B cell (primary cell): ENCODE data around the gene BEST2. TPM values are rescaled to one million over a fixed set of nuclear protein-coding genes. Genes with fewer than 3 reads are reported as not detected.

Source experiments
- ATAC-seq: fragments of 200-7000 bp; cut with Tn5 transposase; one replicate; pipeline ENCODE4 v1.10.0; 2021; ENCODE audit warnings: low read depth, mild to moderate bottlenecking, moderate number of reproducible peaks, moderate library complexity
- CTCF ChIA-PET: fragments of 350-600 bp; sonication (Branson Sonifier 250); formaldehyde crosslinking; loops from one replicate; lab custom pipeline; 2021; ENCODE audit warnings: antibody characterized with exemption, inconsistent platforms; lab: Charles Lee
- POLR2A ChIA-PET: fragments of 350-600 bp; sonication (Branson Sonifier 250); formaldehyde crosslinking; loops from one replicate; lab custom pipeline; 2021; ENCODE audit warnings: antibody characterized with exemption; lab: Charles Lee
- DNase-seq: peaks from one replicate; pipeline ENCODE4 v3.0.0; 2013
- H2AFZ ChIP-seq: 2 replicates; pipeline ENCODE4 v1.6.1; 2012; ENCODE audit warnings: mild to moderate bottlenecking, low read depth, low read length; ENCODE audit not compliant: insufficient read depth, poor library complexity, severe bottlenecking
- H3K27ac ChIP-seq, 2 donors: 1 replicate in 1 of 2; 2 replicates in 1 of 2; pipeline ENCODE4 v1.5.1; 2012 to 2013; ENCODE audit warnings: low read length in 2 of 2, mild to moderate bottlenecking in 2 of 2, moderate library complexity in 1 of 2
- H3K27me3 ChIP-seq, 4 experiments: fragments of 200-600 bp in 1 of 4; sonication (generic) in 1 of 4; replicated peaks in 1 of 4; 1 replicate in 2 of 4; 2 replicates in 2 of 4; pipeline versions ENCODE4 v1.6.1 to v1.7.0; 2013 to 2016; ENCODE audit warnings: low read length in 3 of 4, mild to moderate bottlenecking in 2 of 4, mixed read lengths in 1 of 4, moderate library complexity in 1 of 4; ENCODE audit not compliant: insufficient read depth in 4 of 4, control insufficient read depth in 3 of 4; ENCODE audit errors: control extremely low read depth in 1 of 4
- H3K36me3 ChIP-seq, 2 experiments: replicated peaks in 1 of 2; 1 replicate in 1 of 2; 2 replicates in 1 of 2; pipeline versions ENCODE4 v1.6.1 to v1.7.1; 2013; ENCODE audit warnings: low read length in 1 of 2; ENCODE audit not compliant: insufficient read depth in 2 of 2, control insufficient read depth in 1 of 2; ENCODE audit errors: control extremely low read depth in 1 of 2, extremely low read depth in 1 of 2
- H3K4me1 ChIP-seq, 2 donors: fragments of 200-600 bp in 1 of 2; sonication (generic) in 1 of 2; 1 replicate in 1 of 2; 2 replicates in 1 of 2; pipeline versions ENCODE4 v1.5.1 to v1.6.1; 2013 to 2017; ENCODE audit warnings: low read length in 2 of 2; ENCODE audit not compliant: control insufficient read depth in 2 of 2, insufficient read depth in 2 of 2
- H3K4me2 ChIP-seq: replicated peaks from 2 replicates; pipeline ENCODE3; 2012; ENCODE audit warnings: mild to moderate bottlenecking, low read depth, low read length; ENCODE audit not compliant: poor library complexity, severe bottlenecking
- H3K4me3 ChIP-seq, 5 experiments: fragments of 200-600 bp in 1 of 5; sonication (generic) in 1 of 5; 1 replicate in 3 of 5; 2 replicates in 2 of 5; pipeline versions ENCODE4 v1.5.1 to v1.7.0; 2011 to 2016; ENCODE audit warnings: low read length in 4 of 5, mild to moderate bottlenecking in 4 of 5, low read depth in 2 of 5, control low read depth in 1 of 5, moderate library complexity in 1 of 5; ENCODE audit not compliant: insufficient read depth in 1 of 5; ENCODE audit errors: control extremely low read depth in 1 of 5, extremely low read depth in 1 of 5
- H3K79me2 ChIP-seq: fragments of 200-600 bp; sonication (generic); one replicate; pipeline ENCODE4 v1.6.0; 2016; ENCODE audit warnings: low read length; ENCODE audit not compliant: control insufficient read depth, insufficient read depth
- H3K9ac ChIP-seq: fragments of 200-600 bp; sonication (generic); 2 replicates; pipeline ENCODE4 v1.6.1; 2017; ENCODE audit warnings: mild to moderate bottlenecking, low read length, moderate library complexity
- H3K9me3 ChIP-seq, 3 donors: one replicate each; pipeline versions ENCODE4 v1.6.1 to v1.7.1; 2013; ENCODE audit warnings: low read length in 2 of 3; ENCODE audit not compliant: control insufficient read depth in 2 of 3, insufficient read depth in 1 of 3; ENCODE audit errors: control extremely low read depth in 1 of 3
- H4K20me1 ChIP-seq: 2 replicates; pipeline ENCODE4 v1.6.0; 2012; ENCODE audit warnings: mild to moderate bottlenecking, low read length; ENCODE audit not compliant: insufficient read depth, control insufficient read depth, poor library complexity, severe bottlenecking
- H3K27ac Mint-ChIP-seq: one replicate; pipeline ENCODE4 v1.8.0; 2021; ENCODE audit warnings: mixed read lengths
- H3K27me3 Mint-ChIP-seq: one replicate; pipeline ENCODE4 v1.8.0; 2021; ENCODE audit warnings: mixed read lengths
- H3K4me1 Mint-ChIP-seq: one replicate; pipeline ENCODE4 v1.8.0; 2021; ENCODE audit warnings: mixed read lengths
- H3K4me3 Mint-ChIP-seq: one replicate; pipeline ENCODE4 v1.8.0; 2021; ENCODE audit warnings: mixed read lengths
- H3K9me3 Mint-ChIP-seq: one replicate; pipeline ENCODE4 v1.8.0; 2022; ENCODE audit warnings: mixed read lengths; ENCODE audit not compliant: insufficient read depth
- CTCF ChIP-seq: fragments of 200-600 bp; IDR thresholded peaks from one replicate; pipeline ENCODE4 v1.8.0; 2022; ENCODE audit warnings: antibody characterized with exemption, mild to moderate bottlenecking
- EZH2 ChIP-seq: IDR thresholded peaks from 2 replicates; pipeline ENCODE4 v1.6.1; 2012; ENCODE audit warnings: borderline replicate concordance, low read depth, mild to moderate bottlenecking, moderate library complexity, low read length; ENCODE audit not compliant: insufficient read depth, poor library complexity, severe bottlenecking
- WGBS: methylation state at CpG from one replicate; pipeline ENCODE4 v1.1.5; 2013; ENCODE audit warnings: missing lambda C conversion rate; ENCODE audit not compliant: insufficient coverage; 5-methylcytosine and 5-hydroxymethylcytosine counted together
- intact Hi-C: fragments of 100-400 bp; cut with micrococcal nuclease; formaldehyde crosslinking; loops from one replicate; pipeline ENCODE4 v1.10.0; 2022
- polyA plus RNA-seq: library from polyadenylated mRNA; depleted of rRNA; stranded (reverse); fragments of >200 nt; gene quantifications from 2 replicates; pipeline ENCODE4 v1.2.3, GENCODE V29; 2012
- total RNA-seq, 2 donors: library from RNA; stranded (reverse); fragments of 120-200 nt in 1 of 2; gene quantifications; 1 replicate in 1 of 2; 2 replicates in 1 of 2; pipeline versions ENCODE4 v1.2.3 to v1.2.4, GENCODE V29; 2013 to 2022

Gene BEST2
- total and polyA plus RNA-seq, 2 donors (not counting 1 experiment from before 2014, with no cell fraction given) = 0.07 TPM; not detected in 1

- peaks cover 0 to 4% of the 10 kb centered on the region in 2 experiments for H3K36me3 ChIP-seq
- H3K9me3 ChIP-seq = no peaks in the 10 kb centered on the region
- H3K4me2 ChIP-seq = peak within 1 kb of the TSS; percentile 91
- H4K20me1 ChIP-seq = peaks cover 19% of the 10 kb centered on the region
- H3K4me3 ChIP-seq = peak within 1 kb of the TSS; percentile 94 to 99 (median 97)
- Mint-ChIP-seq H3K9me3 (no peaks in the 10 kb centered on the region), H3K27ac (peak within 1 kb of the TSS; percentile 99), H3K4me3 (peak within 1 kb of the TSS; percentile 97), H3K4me1 (peaks cover 51% of the 10 kb centered on the region), H3K27me3 (no peaks in the 10 kb centered on the region)
- peak within 1 kb of the TSS; percentile 95 to 97 for H3K27ac ChIP-seq
- peak; percentile 98 for DNase-seq
- peaks cover 49 to 62% of the 10 kb centered on the region in 2 donors for H3K4me1 ChIP-seq
- under 1% methylated on average over 73 of the region's 73 CpGs for WGBS
- peak within 1 kb of the TSS; percentile 86 for H3K9ac ChIP-seq
- no peak for TF ChIP-seq EZH2
- TF ChIP-seq CTCF = no peak
- H3K79me2 ChIP-seq = peaks cover 25% of the 10 kb centered on the region
- POLR2A ChIA-PET = interaction anchor here (0.6 to 6.8 kb wide), 14 partner anchors 9 to 313 kb away, joined by 3 to 233 read pairs (median 5); partner anchors contain the start of genes DHPS, GET3, HOOK2 and MAN2B1
- CTCF ChIA-PET = interaction anchor here (0.5 to 17.9 kb wide), 7 partner anchors 9 to 123 kb away, joined by 3 to 1147 read pairs (median 4); partner anchors contain the start of genes HOOK2 and RNASEH2A
- no peaks in the 10 kb centered on the region for H3K27me3 ChIP-seq
- no peak within 1 kb of the TSS for H2AFZ ChIP-seq
- intact Hi-C loops = loop anchor here (5.0 kb wide), 3 partner anchors 59 to 1046 kb away; partner anchors contain the start of genes TRIR, ZNF490 and ZNF791
- peak; percentile 34 for ATAC-seq
These were observed 39.9 kb downstream of the BEST2 start, which contains the start of gene JUNB for GRCh38 chr19:12791345-12792050. JUNB (plus strand) TSS chr19:12791486; CDS start chr19:12791772, 286 bp downstream.
